Transverse colon (tissue), 4 donors: Measurements from ENCODE around the gene SLX4. TPM values are rescaled to one million over a fixed set of nuclear protein-coding genes. Genes with fewer than 3 reads are reported as not detected.

Experiments used
- DNase-seq: peaks from one replicate; pipeline ENCODE4 v3.0.0-alpha.2; 2019
- H3K27ac ChIP-seq, 4 donors: fragments of 200-600 bp; sonication (generic); 2 replicates each; pipeline ENCODE4 v1.5.1; 2016 to 2018; ENCODE audit warnings: inconsistent platforms in 4 of 4
- H3K27me3 ChIP-seq: fragments of 200-600 bp; sonication (generic); 2 replicates; pipeline ENCODE4 v1.5.1; 2017; ENCODE audit warnings: inconsistent platforms
- H3K36me3 ChIP-seq, 4 donors: fragments of 200-600 bp; sonication (generic); 2 replicates each; pipeline ENCODE4 v1.5.1; 2017 to 2019; ENCODE audit warnings: inconsistent platforms in 4 of 4
- H3K4me1 ChIP-seq, 4 donors: fragments of 200-600 bp; sonication (generic); 2 replicates each; pipeline ENCODE4 v1.5.1; 2017 to 2020; ENCODE audit warnings: inconsistent platforms in 4 of 4
- H3K4me3 ChIP-seq, 4 donors: fragments of 200-600 bp; sonication (generic); 1 replicate in 1 of 4; 2 replicates in 3 of 4; pipeline versions ENCODE4 v1.5.1 to v1.6.1; 2017 to 2019; ENCODE audit warnings: inconsistent platforms in 4 of 4
- H3K9me3 ChIP-seq, 2 donors: fragments of 200-600 bp; sonication (generic); 2 replicates each; pipeline ENCODE4 v1.5.1; 2017 to 2019; ENCODE audit warnings: inconsistent platforms in 2 of 2
- EP300 ChIP-seq: sonication (generic); formaldehyde crosslinking; IDR thresholded peaks from one replicate; pipeline ENCODE4 v1.6.1; 2017; ENCODE audit warnings: antibody characterized with exemption, low read depth
- POLR2A ChIP-seq: fragments of 450-650 bp; IDR thresholded peaks from one replicate; pipeline ENCODE4 v1.6.1; 2016; ENCODE audit warnings: antibody characterized with exemption, mild to moderate bottlenecking, moderate library complexity
- POLR2AphosphoS5 ChIP-seq, 3 donors: sonication (generic); formaldehyde crosslinking; IDR thresholded peaks; one replicate each; pipeline ENCODE4 v1.6.1; 2016; ENCODE audit warnings: antibody characterized with exemption in 3 of 3
- whole genome bisulfite sequencing, 2 donors: methylation state at CpG; one replicate each; pipeline ENCODE4 v1.1.5; 2018; ENCODE audit warnings: low coverage in 1 of 2; 5-methylcytosine and 5-hydroxymethylcytosine counted together
- in situ Hi-C, 4 donors: fragments of 200-750 bp; cut with MboI; loops; one replicate each; pipeline versions ENCODE4 v1.15.0 to v1.15.1; 2017; ENCODE audit warnings: low sequenced_read_pairs in 3 of 4, low pct_ligation_motif_present in 1 of 4, low pct_unique_long_range_greater_than_20kb in 1 of 4
- intact Hi-C: fragments of 100-400 bp; cut with DNase I; formaldehyde crosslinking; loops from one replicate; pipeline ENCODE4 v1.15.1; 2023; ENCODE audit warnings: low total_unique reads
- total RNA-seq, 4 donors: library from RNA; depleted of rRNA; stranded (reverse); fragments of >200 nt; gene quantifications; one replicate each; pipeline ENCODE4 v1.1.0, GENCODE V29; 2016
- TF ChIP-seq, protein P1 (sequence below), 5 experiments: fragments of 200-600 bp in 3 of 5; fragments of 450-650 bp in 2 of 5; sonication (generic) in 3 of 5; IDR thresholded peaks; 1 replicate in 2 of 5; 2 replicates in 3 of 5; pipeline ENCODE4 v1.5.1; 2016 to 2017; ENCODE audit warnings: antibody characterized with exemption in 5 of 5, inconsistent platforms in 3 of 5, mild to moderate bottlenecking in 2 of 5, moderate library complexity in 1 of 5

SLX4 gene
- total RNA-seq, 4 donors from 2014 or later, result 3.0 to 11.5 (median 4.9) TPM

- H3K27me3 ChIP-seq, result peaks cover 8% of the 10 kb centered on the region
These were observed 31.6 kb downstream of the SLX4 start for GRCh38 chr16:3579776-3580175.

DNA sequence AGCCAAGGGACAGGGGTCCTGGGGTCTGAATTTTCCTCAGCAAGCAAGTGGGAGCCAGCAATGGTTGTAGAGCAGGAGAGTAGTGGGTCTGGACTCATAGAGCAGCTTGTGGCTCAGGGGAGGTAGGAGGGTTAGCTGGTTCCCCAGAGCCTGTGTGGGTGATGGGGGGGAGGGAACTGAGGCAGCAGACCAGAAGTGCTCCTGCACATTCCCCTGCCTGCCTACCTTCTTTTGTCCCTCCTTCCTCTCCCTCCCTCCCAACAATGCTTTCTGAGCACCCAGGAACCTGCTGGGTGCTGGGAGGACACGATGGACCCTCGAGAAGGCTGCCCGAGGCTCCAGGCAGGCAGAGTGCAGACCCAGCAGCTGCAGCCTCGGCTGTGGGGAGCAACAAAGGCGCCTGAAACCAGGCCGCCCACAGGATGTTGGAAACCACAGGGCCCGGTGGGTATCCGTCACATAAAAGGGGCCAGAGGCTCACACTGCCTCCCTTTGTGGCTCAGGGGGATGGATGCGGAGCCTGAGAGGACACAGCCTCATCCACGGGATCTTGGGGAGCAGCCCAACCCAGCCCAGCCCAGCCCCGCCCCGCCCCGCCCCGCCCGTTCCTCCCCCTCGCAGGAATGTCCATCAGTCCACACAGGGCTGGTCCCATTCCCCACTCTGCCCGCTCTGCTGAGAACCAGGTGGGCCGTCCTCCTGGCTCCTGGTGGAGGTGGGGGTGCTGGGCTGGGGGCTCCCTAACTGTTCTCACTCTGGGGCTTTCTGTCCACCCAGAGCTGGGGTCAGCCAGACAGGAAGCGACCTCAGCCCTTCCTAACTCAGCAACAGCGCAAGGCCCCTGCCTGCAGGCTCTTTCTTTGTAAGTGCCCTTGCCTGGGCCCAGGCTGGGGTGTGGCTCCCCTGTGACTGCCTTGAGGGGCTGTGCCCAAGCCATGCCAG is 32.5 kb downstream of the SLX4 start:
- TF ChIP-seq, protein P1, sequence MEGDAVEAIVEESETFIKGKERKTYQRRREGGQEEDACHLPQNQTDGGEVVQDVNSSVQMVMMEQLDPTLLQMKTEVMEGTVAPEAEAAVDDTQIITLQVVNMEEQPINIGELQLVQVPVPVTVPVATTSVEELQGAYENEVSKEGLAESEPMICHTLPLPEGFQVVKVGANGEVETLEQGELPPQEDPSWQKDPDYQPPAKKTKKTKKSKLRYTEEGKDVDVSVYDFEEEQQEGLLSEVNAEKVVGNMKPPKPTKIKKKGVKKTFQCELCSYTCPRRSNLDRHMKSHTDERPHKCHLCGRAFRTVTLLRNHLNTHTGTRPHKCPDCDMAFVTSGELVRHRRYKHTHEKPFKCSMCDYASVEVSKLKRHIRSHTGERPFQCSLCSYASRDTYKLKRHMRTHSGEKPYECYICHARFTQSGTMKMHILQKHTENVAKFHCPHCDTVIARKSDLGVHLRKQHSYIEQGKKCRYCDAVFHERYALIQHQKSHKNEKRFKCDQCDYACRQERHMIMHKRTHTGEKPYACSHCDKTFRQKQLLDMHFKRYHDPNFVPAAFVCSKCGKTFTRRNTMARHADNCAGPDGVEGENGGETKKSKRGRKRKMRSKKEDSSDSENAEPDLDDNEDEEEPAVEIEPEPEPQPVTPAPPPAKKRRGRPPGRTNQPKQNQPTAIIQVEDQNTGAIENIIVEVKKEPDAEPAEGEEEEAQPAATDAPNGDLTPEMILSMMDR (IDR thresholded peaks at IDR 0.05), result no peak
- TF ChIP-seq POLR2A (no peak), POLR2AphosphoS5 (IDR thresholded peaks at IDR 0.05) (no peak), EP300 (no peak)
- H3K4me1 ChIP-seq, result no peaks in the 10 kb centered on the region
- no peaks in the 10 kb centered on the region for H3K9me3 ChIP-seq
- in situ Hi-C loops (no loop called here), intact Hi-C loops (no loop called here)
- no peak overlapping the region for H3K4me3 ChIP-seq
- DNase-seq, result peak; percentile 62
- peak overlapping the region in 2 of 4 donors; percentile 39 to 49 for H3K27ac ChIP-seq
- WGBS, 2 donors, result 7 to 35% methylated on average over 3 to 10 of the region's 20 CpGs
- H3K27me3 ChIP-seq, result peaks cover 8% of the 10 kb centered on the region
- no peaks in the 10 kb centered on the region for H3K36me3 ChIP-seq

More at GRCh38 chr16:3579776-3580175, 31.6 kb downstream of the SLX4 start:
- Histone ChIP-seq H3K27ac (no peak overlapping the region), H3K9me3 (no peaks in the 10 kb centered on the region), H3K36me3 (no peaks in the 10 kb centered on the region), H3K4me1 (no peaks in the 10 kb centered on the region), H3K4me3 (no peak overlapping the region)
- TF ChIP-seq POLR2A (no peak), EP300 (no peak), POLR2AphosphoS5 (IDR thresholded peaks at IDR 0.05) (no peak)
- TF ChIP-seq, protein P1 (IDR thresholded peaks at IDR 0.05), result no peak
- in situ Hi-C loops, result no loop called here
- no peak for DNase-seq
- WGBS, 2 donors, result 88% methylated on average over 7 of the region's 7 CpGs; no CpG with 5 or more reads in 1 of the 2 donors
- intact Hi-C loops, result no loop called here

- Histone ChIP-seq H3K4me3 (no peak overlapping the region), H3K4me1 (no peaks in the 10 kb centered on the region), H3K9me3 (no peaks in the 10 kb centered on the region), H3K27ac (peak overlapping the region in 3 of 4 donors; percentile 39 to 53 (median 49)), H3K27me3 (peaks cover 8% of the 10 kb centered on the region), H3K36me3 (no peaks in the 10 kb centered on the region)
- in situ Hi-C loops, result no loop called here
- TF ChIP-seq, protein P1 (IDR thresholded peaks at IDR 0.05), result no peak
- TF ChIP-seq POLR2A, result no peak
- no peak for TF ChIP-seq EP300
- TF ChIP-seq POLR2AphosphoS5 (IDR thresholded peaks at IDR 0.05), result no peak
- intact Hi-C loops, result no loop called here
- 68% methylated on average over 6 to 8 of the region's 8 CpGs for WGBS, 2 donors
- DNase-seq, result peak; percentile 14
These were observed 33.3 kb downstream of the SLX4 start for GRCh38 chr16:3578121-3578520.

DNA sequence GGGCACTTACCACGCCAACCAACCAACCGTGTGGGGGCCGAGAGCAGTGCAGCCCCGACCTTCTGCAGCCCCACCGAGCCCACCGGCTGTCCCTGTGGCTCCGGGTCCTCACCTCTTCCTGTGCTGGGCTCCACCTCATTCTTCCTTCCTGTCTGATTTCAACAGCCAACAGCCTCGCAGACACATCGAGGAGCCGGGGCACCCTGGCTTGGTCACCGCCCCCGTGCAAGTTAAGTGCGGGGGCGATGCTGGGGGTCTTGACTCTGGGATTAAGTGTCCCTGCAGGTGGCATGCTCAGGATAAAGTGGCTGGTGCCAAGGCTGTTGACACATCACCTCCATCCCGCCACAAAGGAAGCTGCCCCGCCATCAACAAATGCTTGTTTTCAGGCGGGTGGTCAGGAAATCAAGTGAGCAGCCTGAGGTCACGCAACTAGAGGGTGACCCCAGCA is 34.1 kb downstream of the SLX4 start, which contains the start of gene NLRC3:
Gene NLRC3, minus strand, starts transcription at position 102 of the 451 bp plus-strand sequence. CDS start 12,367 bp downstream, outside the sequence.
- DNase-seq, result peak; percentile 28

More for the DNA sequence above, 34.1 kb downstream of the SLX4 start, which contains the start of gene NLRC3:
- 52% methylated on average over 18 of the region's 18 CpGs; no CpG with 5 or more reads in 1 of the 2 donors for WGBS, 2 donors
- intact Hi-C loops (no loop called here), in situ Hi-C loops (no loop called here)
- Histone ChIP-seq H3K9me3 (no peaks in the 10 kb centered on the region), H3K27me3 (peaks cover 8% of the 10 kb centered on the region), H3K4me1 (no peaks in the 10 kb centered on the region), H3K36me3 (no peaks in the 10 kb centered on the region), H3K27ac (peak within 1 kb of the TSS; percentile 24 to 53 (median 51)), H3K4me3 (peak within 1 kb of the TSS in 3 of 4 donors; percentile 1 to 40 (median 20))
- TF ChIP-seq, protein P1 (IDR thresholded peaks at IDR 0.05), result no peak
- no peak for TF ChIP-seq EP300
